ENCODE data around the gene PLEKHM1.
"Not testable (repeated sequence)": the region's sequence is repeated elsewhere in the genome, so short reads cannot be mapped to it uniquely, and the experiment has no call there.

PLEKHM1 gene

GRCh38 chr17:45449708-45450329 is 40.7 kb downstream of the PLEKHM1 start:
- not testable (repeated sequence) for H3K36me3 ChIP-seq (ENCODE audit: control insufficient read depth in 1 of 2, insufficient read depth in 2 of 2, low read length in 2 of 2); H3K4me3 ChIP-seq (ENCODE audit: low read depth in 1 of 2, low read length in 2 of 2)

GRCh38 chr17:45449260-45449659 is 41.3 kb downstream of the PLEKHM1 start:
- not testable (repeated sequence) for H3K27ac ChIP-seq (ENCODE audit: low read depth, low read length)

More at GRCh38 chr17:45449708-45450329, 40.7 kb downstream of the PLEKHM1 start:
- not testable (repeated sequence) for H3K4me1 ChIP-seq (ENCODE audit: control insufficient read depth in 1 of 2, insufficient read depth in 2 of 2, low read length in 2 of 2); H3K9me3 ChIP-seq (ENCODE audit: control insufficient read depth in 1 of 2, low read length in 2 of 2); H3K9ac ChIP-seq (ENCODE audit: low read depth in 1 of 2, low read length in 2 of 2); H3K27me3 ChIP-seq (ENCODE audit: control insufficient read depth in 1 of 2, insufficient read depth in 2 of 2, low read length in 2 of 2); H3K27ac ChIP-seq (ENCODE audit: low read depth, low read length)

GRCh38 chr17:45448483-45448882 is 42.0 kb downstream of the PLEKHM1 start:
- H3K9ac ChIP-seq (ENCODE audit: low read depth in 1 of 2, low read length in 2 of 2); H3K4me1 ChIP-seq (ENCODE audit: control insufficient read depth in 1 of 2, insufficient read depth in 2 of 2, low read length in 2 of 2); H3K9me3 ChIP-seq (ENCODE audit: control insufficient read depth in 1 of 2, low read length in 2 of 2); H3K4me3 ChIP-seq (ENCODE audit: low read depth in 1 of 2, low read length in 2 of 2); H3K27ac ChIP-seq (ENCODE audit: low read depth, low read length); H3K36me3 ChIP-seq (ENCODE audit: control insufficient read depth in 1 of 2, insufficient read depth in 2 of 2, low read length in 2 of 2); H3K27me3 ChIP-seq (ENCODE audit: control insufficient read depth in 1 of 2, insufficient read depth in 2 of 2, low read length in 2 of 2): not testable (repeated sequence)

More at GRCh38 chr17:45449260-45449659, 41.3 kb downstream of the PLEKHM1 start:
- not testable (repeated sequence) for H3K27me3 ChIP-seq (ENCODE audit: control insufficient read depth in 1 of 2, insufficient read depth in 2 of 2, low read length in 2 of 2); H3K9ac ChIP-seq (ENCODE audit: low read depth in 1 of 2, low read length in 2 of 2); H3K4me1 ChIP-seq (ENCODE audit: control insufficient read depth in 1 of 2, insufficient read depth in 2 of 2, low read length in 2 of 2); H3K36me3 ChIP-seq (ENCODE audit: control insufficient read depth in 1 of 2, insufficient read depth in 2 of 2, low read length in 2 of 2); H3K9me3 ChIP-seq (ENCODE audit: control insufficient read depth in 1 of 2, low read length in 2 of 2); H3K4me3 ChIP-seq (ENCODE audit: low read depth in 1 of 2, low read length in 2 of 2)

- H3K27ac ChIP-seq (ENCODE audit: low read depth, low read length); H3K4me1 ChIP-seq (ENCODE audit: control insufficient read depth in 1 of 2, insufficient read depth in 2 of 2, low read length in 2 of 2); H3K4me3 ChIP-seq (ENCODE audit: low read depth in 1 of 2, low read length in 2 of 2); H3K9ac ChIP-seq (ENCODE audit: low read depth in 1 of 2, low read length in 2 of 2); H3K27me3 ChIP-seq (ENCODE audit: control insufficient read depth in 1 of 2, insufficient read depth in 2 of 2, low read length in 2 of 2); H3K36me3 ChIP-seq (ENCODE audit: control insufficient read depth in 1 of 2, insufficient read depth in 2 of 2, low read length in 2 of 2); H3K9me3 ChIP-seq (ENCODE audit: control insufficient read depth in 1 of 2, low read length in 2 of 2): not testable (repeated sequence)
Measured at GRCh38 chr17:45448066-45448465, 42.5 kb downstream of the PLEKHM1 start.

GRCh38 chr17:45447650-45448049 is 42.9 kb downstream of the PLEKHM1 start:
- H3K4me3 ChIP-seq (ENCODE audit: low read depth in 1 of 2, low read length in 2 of 2); H3K27me3 ChIP-seq (ENCODE audit: control insufficient read depth in 1 of 2, insufficient read depth in 2 of 2, low read length in 2 of 2); H3K27ac ChIP-seq (ENCODE audit: low read depth, low read length); H3K9me3 ChIP-seq (ENCODE audit: control insufficient read depth in 1 of 2, low read length in 2 of 2); H3K9ac ChIP-seq (ENCODE audit: low read depth in 1 of 2, low read length in 2 of 2); H3K36me3 ChIP-seq (ENCODE audit: control insufficient read depth in 1 of 2, insufficient read depth in 2 of 2, low read length in 2 of 2); H3K4me1 ChIP-seq (ENCODE audit: control insufficient read depth in 1 of 2, insufficient read depth in 2 of 2, low read length in 2 of 2): not testable (repeated sequence)

GRCh38 chr17:45446872-45447625 is 43.5 kb downstream of the PLEKHM1 start:
- not testable (repeated sequence) for H3K4me3 ChIP-seq (ENCODE audit: low read depth in 1 of 2, low read length in 2 of 2); H3K9me3 ChIP-seq (ENCODE audit: control insufficient read depth in 1 of 2, low read length in 2 of 2); H3K27ac ChIP-seq (ENCODE audit: low read depth, low read length); H3K4me1 ChIP-seq (ENCODE audit: control insufficient read depth in 1 of 2, insufficient read depth in 2 of 2, low read length in 2 of 2); H3K9ac ChIP-seq (ENCODE audit: low read depth in 1 of 2, low read length in 2 of 2); H3K27me3 ChIP-seq (ENCODE audit: control insufficient read depth in 1 of 2, insufficient read depth in 2 of 2, low read length in 2 of 2); H3K36me3 ChIP-seq (ENCODE audit: control insufficient read depth in 1 of 2, insufficient read depth in 2 of 2, low read length in 2 of 2)

- H3K9ac ChIP-seq (ENCODE audit: low read depth in 1 of 2, low read length in 2 of 2); H3K27me3 ChIP-seq (ENCODE audit: control insufficient read depth in 1 of 2, insufficient read depth in 2 of 2, low read length in 2 of 2); H3K4me1 ChIP-seq (ENCODE audit: control insufficient read depth in 1 of 2, insufficient read depth in 2 of 2, low read length in 2 of 2); H3K27ac ChIP-seq (ENCODE audit: low read depth, low read length); H3K36me3 ChIP-seq (ENCODE audit: control insufficient read depth in 1 of 2, insufficient read depth in 2 of 2, low read length in 2 of 2); H3K9me3 ChIP-seq (ENCODE audit: control insufficient read depth in 1 of 2, low read length in 2 of 2); H3K4me3 ChIP-seq (ENCODE audit: low read depth in 1 of 2, low read length in 2 of 2): not testable (repeated sequence)
Measured at GRCh38 chr17:45445901-45446743, 44.4 kb downstream of the PLEKHM1 start.

- not testable (repeated sequence) for H3K36me3 ChIP-seq (ENCODE audit: control insufficient read depth in 1 of 2, insufficient read depth in 2 of 2, low read length in 2 of 2); H3K9me3 ChIP-seq (ENCODE audit: control insufficient read depth in 1 of 2, low read length in 2 of 2); H3K27me3 ChIP-seq (ENCODE audit: control insufficient read depth in 1 of 2, insufficient read depth in 2 of 2, low read length in 2 of 2); H3K4me3 ChIP-seq (ENCODE audit: low read depth in 1 of 2, low read length in 2 of 2); H3K9ac ChIP-seq (ENCODE audit: low read depth in 1 of 2, low read length in 2 of 2); H3K27ac ChIP-seq (ENCODE audit: low read depth, low read length)
- peaks cover 8 to 16% of the 10 kb centered on the region in 2 donors for H3K4me1 ChIP-seq (ENCODE audit: control insufficient read depth in 1 of 2, insufficient read depth in 2 of 2, low read length in 2 of 2)
Measured at GRCh38 chr17:45444856-45445820, 45.4 kb downstream of the PLEKHM1 start.

GRCh38 chr17:45444301-45444700 is 46.2 kb downstream of the PLEKHM1 start:
- not testable (repeated sequence) for H3K27ac ChIP-seq (ENCODE audit: low read depth, low read length); H3K9ac ChIP-seq (ENCODE audit: low read depth in 1 of 2, low read length in 2 of 2); H3K9me3 ChIP-seq (ENCODE audit: control insufficient read depth in 1 of 2, low read length in 2 of 2); H3K4me3 ChIP-seq (ENCODE audit: low read depth in 1 of 2, low read length in 2 of 2); H3K27me3 ChIP-seq (ENCODE audit: control insufficient read depth in 1 of 2, insufficient read depth in 2 of 2, low read length in 2 of 2)
- Histone ChIP-seq H3K36me3 (ENCODE audit: control insufficient read depth in 1 of 2, insufficient read depth in 2 of 2, low read length in 2 of 2) (peaks cover 0 to 12% of the 10 kb centered on the region in 2 donors), H3K4me1 (ENCODE audit: control insufficient read depth in 1 of 2, insufficient read depth in 2 of 2, low read length in 2 of 2) (peaks cover 10 to 21% of the 10 kb centered on the region in 2 donors)

All from duodenal mucosa (tissue), 2 donors.